ENCODE results near the gene FIG4.

GRCh38 chr6:109669811-109670210 is 21.3 kb upstream of the FIG4 start:
- TF ChIP-seq POLR2A (IDR thresholded peaks at IDR 0.05) = no peak
- no peak for TF ChIP-seq EP300 (IDR thresholded peaks at IDR 0.05)
- TF ChIP-seq CTCF (IDR thresholded peaks at IDR 0.05) = no peak
